Measurements from ENCODE around the gene WSB1.

The WSB1 gene

GRCh38 chr17:27351759-27352158, 57.8 kb downstream of the WSB1 start:
- no peaks in the 10 kb centered on the region for H3K9me2 ChIP-seq (replicated peaks; ENCODE audit: low read depth, low read length)
- H2AFZ ChIP-seq (ENCODE audit: low read length): no peak overlapping the region
- peaks cover 26% of the 10 kb centered on the region for H3K4me1 ChIP-seq (ENCODE audit: insufficient read depth, low read length, poor library complexity, severe bottlenecking)
- no peak overlapping the region for H3K4me3 ChIP-seq (ENCODE audit: low read length, poor library complexity, severe bottlenecking)
- peaks cover 8% of the 10 kb centered on the region; the same call in 1 of the 2 replicates for H3K79me2 ChIP-seq (ENCODE audit: insufficient read depth, low read length)
- no peaks in the 10 kb centered on the region for H4K20me1 ChIP-seq (ENCODE audit: insufficient read depth, low read length, poor library complexity, severe bottlenecking)
- TF ChIP-seq CTCF (conservative IDR thresholded peaks at IDR 0.05; ENCODE audit: low read length) (no peak), EZH2phosphoT487 (IDR thresholded peaks at IDR 0.05; ENCODE audit: borderline replicate concordance) (no peak)
- no peaks in the 10 kb centered on the region for H3F3A ChIP-seq (ENCODE audit: low read depth)
- H3K9me3 ChIP-seq (ENCODE audit: insufficient read depth, low read depth, low read length): no peaks in the 10 kb centered on the region
- no peaks in the 10 kb centered on the region for H3K36me3 ChIP-seq (ENCODE audit: insufficient read depth, low read length)
- no peak overlapping the region for H3K4me2 ChIP-seq (ENCODE audit: low read depth, low read length, poor library complexity, severe bottlenecking)
- H3K27me3 ChIP-seq (ENCODE audit: insufficient read depth, low read length, poor library complexity, severe bottlenecking): no peaks in the 10 kb centered on the region
- H3K9ac ChIP-seq (ENCODE audit: low read depth, low read length, poor library complexity, severe bottlenecking): no peak overlapping the region

GRCh38 chr17:27352448-27353032, 58.6 kb downstream of the WSB1 start:
- no peak overlapping the region for H2AFZ ChIP-seq (ENCODE audit: low read length)
- no peaks in the 10 kb centered on the region for H3K9me3 ChIP-seq (ENCODE audit: insufficient read depth, low read depth, low read length)
- peak overlapping the region; percentile 75 for H3K4me2 ChIP-seq (ENCODE audit: low read depth, low read length, poor library complexity, severe bottlenecking)
- peak overlapping the region; percentile 93 for H3K9ac ChIP-seq (ENCODE audit: low read depth, low read length, poor library complexity, severe bottlenecking)
- H3K27me3 ChIP-seq (ENCODE audit: insufficient read depth, low read length, poor library complexity, severe bottlenecking): no peaks in the 10 kb centered on the region
- H3K4me1 ChIP-seq (ENCODE audit: insufficient read depth, low read length, poor library complexity, severe bottlenecking): peaks cover 26% of the 10 kb centered on the region
- no peaks in the 10 kb centered on the region for H3F3A ChIP-seq (ENCODE audit: low read depth)
- peak overlapping the region; percentile 84 for H3K4me3 ChIP-seq (ENCODE audit: low read length, poor library complexity, severe bottlenecking)
- no peaks in the 10 kb centered on the region for H4K20me1 ChIP-seq (ENCODE audit: insufficient read depth, low read length, poor library complexity, severe bottlenecking)
- no peaks in the 10 kb centered on the region for H3K9me2 ChIP-seq (replicated peaks; ENCODE audit: low read depth, low read length)
- TF ChIP-seq CTCF (conservative IDR thresholded peaks at IDR 0.05; ENCODE audit: low read length) (no peak), EZH2phosphoT487 (IDR thresholded peaks at IDR 0.05; ENCODE audit: borderline replicate concordance) (no peak)
- H3K36me3 ChIP-seq (ENCODE audit: insufficient read depth, low read length): no peaks in the 10 kb centered on the region
- H3K79me2 ChIP-seq (ENCODE audit: insufficient read depth, low read length): peaks cover 8% of the 10 kb centered on the region; the same call in 1 of the 2 replicates

- no peaks in the 10 kb centered on the region for H3K9me2 ChIP-seq (replicated peaks; ENCODE audit: low read depth, low read length)
- H3K36me3 ChIP-seq (ENCODE audit: insufficient read depth, low read length): no peaks in the 10 kb centered on the region
- peak overlapping the region; percentile 84 for H3K4me3 ChIP-seq (ENCODE audit: low read length, poor library complexity, severe bottlenecking)
- H3F3A ChIP-seq (ENCODE audit: low read depth): no peaks in the 10 kb centered on the region
- H3K27me3 ChIP-seq (ENCODE audit: insufficient read depth, low read length, poor library complexity, severe bottlenecking): no peaks in the 10 kb centered on the region
- H3K9me3 ChIP-seq (ENCODE audit: insufficient read depth, low read depth, low read length): no peaks in the 10 kb centered on the region
- H3K9ac ChIP-seq (ENCODE audit: low read depth, low read length, poor library complexity, severe bottlenecking): peak overlapping the region; percentile 93
- no peaks in the 10 kb centered on the region for H4K20me1 ChIP-seq (ENCODE audit: insufficient read depth, low read length, poor library complexity, severe bottlenecking)
- no peak for TF ChIP-seq EZH2phosphoT487 (IDR thresholded peaks at IDR 0.05; ENCODE audit: borderline replicate concordance)
- no peak for TF ChIP-seq CTCF (conservative IDR thresholded peaks at IDR 0.05; ENCODE audit: low read length)
- H3K4me1 ChIP-seq (ENCODE audit: insufficient read depth, low read length, poor library complexity, severe bottlenecking): peaks cover 26% of the 10 kb centered on the region
- H2AFZ ChIP-seq (ENCODE audit: low read length): peak overlapping the region; percentile 96
- H3K4me2 ChIP-seq (ENCODE audit: low read depth, low read length, poor library complexity, severe bottlenecking): peak overlapping the region; percentile 75
- peaks cover 8% of the 10 kb centered on the region; the same call in 1 of the 2 replicates for H3K79me2 ChIP-seq (ENCODE audit: insufficient read depth, low read length)
Measured at GRCh38 chr17:27353033-27353460, 59.1 kb downstream of the WSB1 start.
